HUES64 (cell line): ENCODE results near the gene GRID1.

Source experiments
- H3K27ac ChIP-seq: 2 replicates; pipeline ENCODE4 v1.7.0; 2013; ENCODE audit warnings: low read depth, low read length, inconsistent platforms
- H3K27me3 ChIP-seq: 2 replicates; pipeline ENCODE4 v1.6.1; 2013; ENCODE audit warnings: mild to moderate bottlenecking, low read length; ENCODE audit not compliant: insufficient read depth
- H3K36me3 ChIP-seq: 2 replicates; pipeline ENCODE4 v1.6.1; 2013; ENCODE audit warnings: mild to moderate bottlenecking, low read length; ENCODE audit not compliant: insufficient read depth
- H3K4me1 ChIP-seq: 2 replicates; pipeline ENCODE4 v1.6.1; 2013; ENCODE audit warnings: mild to moderate bottlenecking, low read length, moderate library complexity; ENCODE audit not compliant: insufficient read depth
- H3K4me3 ChIP-seq: 2 replicates; pipeline ENCODE4 v1.5.1; 2013; ENCODE audit warnings: mild to moderate bottlenecking, low read length, moderate library complexity
- H3K9ac ChIP-seq: 2 replicates; pipeline ENCODE4 v1.6.1; 2013; ENCODE audit warnings: mild to moderate bottlenecking, low read depth, low read length
- H3K9me3 ChIP-seq: 2 replicates; pipeline ENCODE4 v1.6.1; 2013; ENCODE audit warnings: low read depth, low read length; ENCODE audit not compliant: insufficient read depth
- WGBS: fragments of 150-250, 120-280 bp; methylation state at CpG from one replicate; pipeline ENCODE4 v1.1.7; 2013; ENCODE audit warnings: missing lambda C conversion rate; 5-methylcytosine and 5-hydroxymethylcytosine counted together

The GRID1 gene

DNA sequence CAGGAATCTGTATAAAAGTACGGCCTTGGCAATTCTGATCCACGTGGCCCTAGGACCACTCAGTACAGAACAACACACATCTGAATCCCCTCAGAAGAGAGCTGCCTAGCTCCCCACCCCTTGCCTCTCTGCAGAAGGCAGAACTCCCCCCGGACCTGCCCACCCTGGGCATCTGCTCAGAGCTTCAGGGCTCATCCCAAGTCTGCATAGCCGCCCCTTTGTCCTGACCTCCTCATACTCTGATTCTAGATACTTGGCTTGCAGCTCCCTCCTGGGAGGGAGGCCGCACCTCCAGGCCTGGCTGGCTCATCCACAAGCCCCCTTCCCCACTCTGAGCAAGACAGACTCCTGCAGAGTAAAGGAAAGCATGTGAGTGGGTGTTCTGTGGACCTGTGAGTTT is 49.6 kb downstream of the GRID1 start:
- WGBS, result 82% methylated on average over 5 of the region's 5 CpGs
- no peak overlapping the region for H3K4me3 ChIP-seq
- no peaks in the 10 kb centered on the region for H3K36me3 ChIP-seq
- no peak overlapping the region for H3K9ac ChIP-seq
- H3K27me3 ChIP-seq, result no peaks in the 10 kb centered on the region
- H3K27ac ChIP-seq, result no peak overlapping the region
- H3K4me1 ChIP-seq, result no peaks in the 10 kb centered on the region
- H3K9me3 ChIP-seq, result no peaks in the 10 kb centered on the region

DNA sequence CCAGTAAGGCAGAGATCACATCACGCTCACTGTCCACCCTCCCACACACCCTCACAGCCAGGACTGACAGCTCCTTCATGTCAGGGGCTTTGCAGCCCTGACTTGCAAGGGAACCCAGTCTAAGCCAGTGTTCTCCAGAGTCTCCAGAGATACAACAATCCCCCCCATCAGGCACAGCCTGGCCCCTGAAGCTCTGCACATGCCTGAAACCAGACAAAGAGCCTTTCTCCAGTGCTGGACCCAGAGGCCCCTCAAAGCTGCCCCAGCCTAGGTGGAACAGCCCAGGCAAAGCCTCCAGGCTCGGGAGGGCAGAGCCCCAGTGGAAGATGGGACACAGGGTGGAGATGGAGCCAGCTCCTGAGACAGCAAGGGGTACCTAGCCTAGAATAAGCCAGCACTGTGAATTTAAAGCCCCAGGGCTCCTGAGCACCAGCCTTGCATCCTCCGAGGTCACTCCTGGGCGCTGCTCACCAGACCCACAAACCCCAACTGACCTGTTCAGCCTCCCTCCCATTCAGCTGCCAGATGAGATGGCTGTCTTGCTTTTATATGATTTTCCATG is 50.2 kb downstream of the GRID1 start:
- Histone ChIP-seq H3K27ac (no peak overlapping the region), H3K9me3 (no peaks in the 10 kb centered on the region), H3K27me3 (no peaks in the 10 kb centered on the region), H3K9ac (no peak overlapping the region), H3K36me3 (no peaks in the 10 kb centered on the region), H3K4me3 (no peak overlapping the region), H3K4me1 (no peaks in the 10 kb centered on the region)
- 88% methylated on average over 4 of the region's 4 CpGs for WGBS

DNA sequence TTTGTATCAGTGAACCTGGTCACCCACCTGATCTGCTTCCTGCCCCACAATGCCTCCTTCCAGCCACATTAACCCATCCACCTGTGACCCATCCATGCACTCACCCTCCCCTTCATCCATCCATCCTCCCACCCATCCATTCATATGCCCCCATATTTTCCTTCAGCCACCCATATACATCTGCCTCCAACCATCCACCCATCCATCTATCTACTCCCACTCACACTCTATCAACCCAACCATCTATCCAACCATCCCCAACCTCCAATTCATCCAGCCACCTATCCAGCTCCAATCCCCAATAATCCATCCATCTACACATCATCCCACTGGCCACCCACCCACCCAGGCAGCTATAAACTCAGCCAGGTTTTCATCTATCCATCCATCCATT is 51.0 kb downstream of the GRID1 start:
- Histone ChIP-seq H3K27me3 (no peaks in the 10 kb centered on the region), H3K4me3 (no peak overlapping the region), H3K9me3 (no peaks in the 10 kb centered on the region), H3K9ac (no peak overlapping the region), H3K36me3 (no peaks in the 10 kb centered on the region), H3K4me1 (no peaks in the 10 kb centered on the region), H3K27ac (no peak overlapping the region)

DNA sequence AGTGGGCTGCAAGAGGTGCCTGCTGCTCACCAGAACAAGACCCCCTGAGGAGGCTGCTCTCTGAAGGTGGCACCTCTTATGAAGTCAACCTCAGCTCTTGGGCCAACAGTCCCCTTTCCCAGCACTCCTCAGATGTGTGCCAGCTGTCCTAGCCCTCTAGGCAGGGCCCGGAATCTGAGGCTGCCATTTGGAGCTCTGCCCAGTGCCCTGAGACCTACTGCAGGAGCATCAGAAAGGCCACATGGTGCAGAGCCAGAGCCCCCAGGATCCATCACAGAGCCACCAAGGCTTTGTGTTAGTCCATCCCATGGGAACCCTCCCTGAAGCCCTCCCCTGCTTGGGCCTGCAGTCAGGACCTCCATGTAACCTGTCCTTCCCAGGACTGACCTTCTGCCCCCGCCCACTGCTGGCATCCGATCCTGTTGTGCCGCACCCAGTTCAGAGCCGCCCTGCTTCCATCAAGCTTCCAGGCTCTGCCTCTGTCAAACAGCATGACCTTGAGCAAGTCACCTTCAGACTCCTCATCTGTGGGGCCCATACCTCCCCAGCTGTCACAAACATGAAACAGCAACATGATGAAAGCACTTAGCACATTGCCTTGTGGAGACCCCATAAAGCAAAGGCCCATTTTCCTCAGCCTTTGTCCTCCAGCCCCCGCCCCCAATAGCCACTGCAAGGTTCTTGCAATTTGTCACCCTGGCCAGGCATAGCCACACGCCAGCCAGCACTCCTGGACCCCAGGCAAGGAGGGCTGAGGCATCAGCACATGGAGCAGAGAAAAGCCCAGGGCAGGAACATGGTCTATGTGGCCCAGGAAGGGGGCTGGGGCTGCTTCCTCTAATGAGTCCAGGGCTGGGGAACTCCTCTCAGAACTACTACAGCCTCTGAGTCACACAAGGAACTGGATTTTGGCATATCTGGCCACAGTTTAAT is 51.7 kb downstream of the GRID1 start:
- H3K9ac ChIP-seq, result no peak overlapping the region
- H3K27me3 ChIP-seq, result no peaks in the 10 kb centered on the region
- no peaks in the 10 kb centered on the region for H3K4me1 ChIP-seq
- H3K36me3 ChIP-seq, result no peaks in the 10 kb centered on the region
- 83% methylated on average over 7 of the region's 7 CpGs for WGBS
- H3K9me3 ChIP-seq, result no peaks in the 10 kb centered on the region
- H3K4me3 ChIP-seq, result no peak overlapping the region
- no peak overlapping the region for H3K27ac ChIP-seq

DNA sequence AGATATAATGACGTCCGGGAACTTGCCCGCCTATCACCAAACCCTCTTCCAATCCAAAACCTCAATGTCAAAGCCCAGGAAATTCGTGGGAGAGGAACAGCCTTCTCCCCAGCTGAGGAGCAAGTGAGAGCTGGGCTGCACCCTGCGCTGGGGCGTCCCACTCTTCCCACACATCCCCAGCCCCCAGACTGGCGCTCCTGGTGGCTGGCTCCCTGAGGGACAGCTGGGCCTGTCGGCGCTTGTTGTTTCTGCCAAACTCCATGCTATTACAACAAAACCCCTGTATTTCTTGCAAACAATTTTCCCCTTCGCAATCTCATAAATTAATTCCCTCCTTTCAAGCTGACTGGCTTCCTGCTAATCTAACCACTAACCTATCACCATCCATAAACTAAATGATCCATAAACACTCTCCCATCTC is 53.0 kb downstream of the GRID1 start:
- no peak overlapping the region for H3K9ac ChIP-seq
- H3K9me3 ChIP-seq, result no peaks in the 10 kb centered on the region
- 92% methylated on average over 10 of the region's 10 CpGs for WGBS
- no peaks in the 10 kb centered on the region for H3K27me3 ChIP-seq
- no peaks in the 10 kb centered on the region for H3K4me1 ChIP-seq
- no peak overlapping the region for H3K4me3 ChIP-seq
- H3K36me3 ChIP-seq, result no peaks in the 10 kb centered on the region
- H3K27ac ChIP-seq, result no peak overlapping the region

DNA sequence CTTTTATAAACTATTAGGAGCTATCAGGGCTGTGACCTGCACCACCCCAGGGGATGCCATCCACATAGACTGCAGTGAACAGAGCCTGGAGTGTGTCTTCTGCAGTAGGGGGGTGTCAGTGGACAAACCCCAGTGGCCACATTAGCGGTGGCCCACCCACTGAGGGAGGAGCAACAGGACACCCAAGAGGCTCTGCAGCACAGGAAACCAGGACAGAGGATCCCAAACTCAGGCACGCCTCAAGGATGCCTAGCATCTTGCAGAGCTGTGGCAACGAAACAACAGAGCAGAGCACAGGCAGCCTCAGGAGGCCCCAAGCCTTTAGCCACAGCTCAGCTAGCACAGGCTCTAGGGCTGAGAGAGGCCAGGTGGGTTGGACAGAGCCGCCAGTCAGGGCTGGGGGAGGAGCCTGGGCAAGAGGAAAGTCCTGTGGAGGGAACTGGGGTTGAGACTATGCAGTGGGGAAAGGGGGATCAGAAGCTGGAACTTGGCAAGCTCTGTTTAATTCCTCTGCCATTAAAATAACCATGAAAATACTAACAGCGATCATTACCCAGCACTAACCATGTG is 53.8 kb downstream of the GRID1 start:
- H3K9me3 ChIP-seq, result no peaks in the 10 kb centered on the region
- H3K4me3 ChIP-seq, result no peak overlapping the region
- 82% methylated on average over 5 of the region's 5 CpGs for WGBS
- H3K27ac ChIP-seq, result no peak overlapping the region
- H3K4me1 ChIP-seq, result no peaks in the 10 kb centered on the region
- H3K27me3 ChIP-seq, result no peaks in the 10 kb centered on the region
- no peak overlapping the region for H3K9ac ChIP-seq
- H3K36me3 ChIP-seq, result no peaks in the 10 kb centered on the region

DNA sequence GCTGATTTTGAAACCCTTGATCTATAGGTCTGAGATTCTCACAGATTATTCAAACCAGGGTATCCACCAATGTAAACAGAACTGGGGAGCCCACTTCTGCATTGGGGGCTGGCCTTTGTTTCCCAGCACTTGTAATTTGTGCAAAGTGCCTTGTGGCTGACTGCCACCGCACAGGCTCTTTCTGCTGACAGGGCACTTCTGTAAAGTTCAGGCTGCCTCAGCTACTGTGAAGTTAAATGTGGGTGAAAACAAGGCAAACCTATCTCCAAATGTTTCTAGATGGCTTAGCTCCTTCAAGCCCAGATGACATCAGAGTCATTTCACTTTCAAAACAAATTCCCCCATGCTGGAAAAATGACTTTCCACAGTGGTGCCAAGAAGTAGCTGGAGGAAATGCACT is 54.7 kb downstream of the GRID1 start:
- H3K4me1 ChIP-seq, result no peaks in the 10 kb centered on the region
- H3K27me3 ChIP-seq, result no peaks in the 10 kb centered on the region
- H3K9me3 ChIP-seq, result no peaks in the 10 kb centered on the region
- no peak overlapping the region for H3K4me3 ChIP-seq
- H3K9ac ChIP-seq, result no peak overlapping the region
- H3K27ac ChIP-seq, result no peak overlapping the region
- WGBS, result 43% methylated on average over 1 of the region's 1 CpG
- H3K36me3 ChIP-seq, result no peaks in the 10 kb centered on the region

DNA sequence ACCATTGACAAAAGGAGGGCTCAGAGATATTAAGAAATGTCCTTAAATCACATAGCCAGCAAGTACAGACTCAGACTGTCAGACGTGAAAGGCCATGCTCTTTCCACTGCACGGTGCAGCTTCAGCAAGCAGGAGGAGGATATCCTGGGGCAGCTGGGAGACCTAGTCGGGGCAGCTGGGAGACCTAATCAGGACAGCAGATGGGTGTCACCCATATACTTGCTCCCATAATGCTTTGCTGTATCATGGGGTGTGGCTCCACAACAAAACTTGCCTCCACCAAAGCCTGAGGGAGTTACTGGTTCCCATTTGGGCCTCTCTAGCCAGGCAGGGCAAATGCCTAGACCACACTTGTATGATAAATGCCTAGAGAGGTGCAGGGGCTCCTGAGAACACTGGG is 55.4 kb downstream of the GRID1 start:
- 86% methylated on average over 3 of the region's 3 CpGs for WGBS
- H3K4me3 ChIP-seq, result no peak overlapping the region
- no peaks in the 10 kb centered on the region for H3K4me1 ChIP-seq
- no peaks in the 10 kb centered on the region for H3K27me3 ChIP-seq
- H3K9ac ChIP-seq, result no peak overlapping the region
- H3K9me3 ChIP-seq, result no peaks in the 10 kb centered on the region
- no peak overlapping the region for H3K27ac ChIP-seq
- no peaks in the 10 kb centered on the region for H3K36me3 ChIP-seq

DNA sequence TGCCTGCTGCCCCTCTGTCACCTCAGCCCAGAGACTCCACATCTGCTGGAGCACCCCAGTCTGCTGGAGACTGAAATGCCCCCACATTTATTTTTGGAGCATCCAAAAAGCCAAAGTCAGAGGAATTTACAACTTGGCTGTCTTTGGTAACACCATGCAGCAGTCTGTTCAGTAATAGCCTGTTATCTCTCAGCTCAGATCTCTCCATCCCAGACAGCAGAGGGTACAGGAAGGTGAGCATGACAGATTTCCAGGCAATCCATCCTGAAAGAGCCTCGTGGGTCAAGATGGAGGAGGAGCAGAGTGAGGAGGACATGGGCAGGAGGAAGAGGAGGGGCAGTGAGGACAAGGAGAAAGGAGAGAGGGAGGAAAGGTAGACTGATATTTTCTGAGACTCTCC is 55.9 kb downstream of the GRID1 start:
- Histone ChIP-seq H3K4me3 (no peak overlapping the region), H3K9ac (no peak overlapping the region), H3K27ac (no peak overlapping the region), H3K9me3 (no peaks in the 10 kb centered on the region), H3K36me3 (no peaks in the 10 kb centered on the region), H3K27me3 (no peaks in the 10 kb centered on the region), H3K4me1 (no peaks in the 10 kb centered on the region)
- 49% methylated on average over 1 of the region's 1 CpG for WGBS

DNA sequence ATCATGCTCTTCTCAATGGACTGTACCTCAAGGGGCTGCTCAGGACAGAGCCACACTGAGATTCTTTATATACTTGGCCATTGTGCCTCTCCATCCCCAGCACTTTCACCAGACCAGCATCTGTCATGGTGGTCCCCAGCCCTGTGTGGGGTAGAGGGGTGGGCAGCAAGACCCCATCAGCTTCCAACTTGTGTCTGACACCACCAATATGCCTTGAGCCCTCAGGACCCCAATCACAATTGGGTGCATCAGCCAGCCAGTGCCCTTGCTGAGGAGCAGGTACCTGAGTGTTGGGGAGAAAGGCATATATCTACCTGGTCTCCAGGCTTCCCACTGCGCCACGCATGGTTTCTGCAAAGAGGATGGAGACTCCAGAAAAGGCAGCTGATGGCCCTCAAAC is 56.3 kb downstream of the GRID1 start:
- H3K4me1 ChIP-seq, result no peaks in the 10 kb centered on the region
- no peak overlapping the region for H3K4me3 ChIP-seq
- H3K27me3 ChIP-seq, result no peaks in the 10 kb centered on the region
- H3K9me3 ChIP-seq, result no peaks in the 10 kb centered on the region
- no peak overlapping the region for H3K9ac ChIP-seq
- 96% methylated on average over 2 of the region's 2 CpGs for WGBS
- H3K36me3 ChIP-seq, result no peaks in the 10 kb centered on the region
- no peak overlapping the region for H3K27ac ChIP-seq

DNA sequence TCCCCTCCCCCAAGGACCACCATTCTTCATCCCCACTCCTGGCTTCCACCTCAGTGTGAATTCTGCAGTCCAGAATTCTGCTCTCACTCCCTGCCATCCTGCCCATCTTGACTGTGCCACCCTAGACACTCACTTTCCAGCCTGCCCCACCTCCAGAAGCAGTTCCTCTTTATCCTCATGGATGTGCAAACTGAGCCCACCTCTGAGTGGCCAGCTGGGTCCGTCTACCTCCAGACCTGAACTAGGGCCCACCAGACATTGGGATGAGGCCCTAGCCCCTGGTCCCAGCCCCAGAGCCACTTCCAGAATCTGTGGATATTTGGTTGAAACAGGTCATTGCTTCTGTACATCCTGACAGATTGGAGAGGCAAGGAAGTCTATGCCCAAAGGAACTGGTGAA is 58.5 kb downstream of the GRID1 start:
- Histone ChIP-seq H3K27ac (no peak overlapping the region), H3K27me3 (no peaks in the 10 kb centered on the region), H3K4me1 (no peaks in the 10 kb centered on the region), H3K9me3 (no peaks in the 10 kb centered on the region), H3K4me3 (no peak overlapping the region), H3K9ac (no peak overlapping the region), H3K36me3 (no peaks in the 10 kb centered on the region)
- 76% methylated on average over 1 of the region's 1 CpG for WGBS
